Cardiac muscle cell (in vitro differentiated cells and primary cell): Measurements from ENCODE around the gene ZMIZ2. TPM values are rescaled to one million over a fixed set of nuclear protein-coding genes. Genes with fewer than 3 reads are reported as not detected.
"Not testable (repeated sequence)": the region's sequence is repeated elsewhere in the genome, so short reads cannot be mapped to it uniquely, and the experiment has no call there.

Source experiments
- DNase-seq, 2 donors: peaks; one replicate each; pipeline versions ENCODE4 v3.0.0 to v3.0.0-alpha.2; 2010 to 2017; ENCODE audit warnings: low read depth in 1 of 2, low spot score in 1 of 2
- H3K27ac ChIP-seq: fragments of 200-600 bp; sonication (generic); 2 replicates; pipeline ENCODE4 v1.5.1; 2016
- H3K27me3 ChIP-seq: fragments of 200-600 bp; sonication (generic); 2 replicates; pipeline ENCODE4 v1.6.0; 2016; ENCODE audit warnings: control low read depth
- H3K36me3 ChIP-seq: fragments of 200-600 bp; sonication (generic); 2 replicates; pipeline ENCODE4 v1.5.1; 2016; ENCODE audit warnings: control low read depth
- H3K4me1 ChIP-seq: fragments of 200-600 bp; sonication (generic); 2 replicates; pipeline ENCODE4 v1.8.1; 2017; ENCODE audit warnings: low read depth, mild to moderate bottlenecking, mixed run types
- H3K4me3 ChIP-seq: fragments of 200-600 bp; sonication (generic); 2 replicates; pipeline ENCODE4 v1.5.1; 2016; ENCODE audit warnings: mild to moderate bottlenecking
- H3K9me3 ChIP-seq: fragments of 200-600 bp; sonication (generic); 2 replicates; pipeline ENCODE4 v1.5.1; 2017; ENCODE audit warnings: low read depth, mild to moderate bottlenecking, control low read depth
- CTCF ChIP-seq: IDR thresholded peaks from 2 replicates; pipeline ENCODE4 v1.5.1; 2012; ENCODE audit warnings: low read depth, mild to moderate bottlenecking, low read length
- polyA plus RNA-seq: library from polyadenylated mRNA; unstranded; fragments of >200 nt; fragmentation: Nextera tagmentation; extraction: Ambion mirVana; gene quantifications from 2 replicates; pipeline ENCODE4 v1.2.1, GENCODE V29; 2016
- total RNA-seq: library from RNA; depleted of rRNA; stranded (reverse); fragments of >200 nt; gene quantifications from 2 replicates; pipeline ENCODE4 v1.2.3, GENCODE V29; 2016

ZMIZ2 gene
- total and polyA plus RNA-seq, 2 experiments from 2014 or later, result 47.7 to 58.9 TPM

- DNase-seq, result no peak
- H3K9me3 ChIP-seq, result no peaks in the 10 kb centered on the region
- peaks cover 15% of the 10 kb centered on the region for H3K4me1 ChIP-seq
- H3K27me3 ChIP-seq, result no peaks in the 10 kb centered on the region
- peak overlapping the region; percentile 71 for H3K27ac ChIP-seq
- H3K36me3 ChIP-seq, result peaks cover 16% of the 10 kb centered on the region
- no peak overlapping the region for H3K4me3 ChIP-seq
- TF ChIP-seq CTCF, result no peak
Measured at GRCh38 chr7:44712012-44712411, 36.6 kb upstream of the ZMIZ2 start.

- no peak for TF ChIP-seq CTCF
- Histone ChIP-seq H3K4me1 (peaks cover 15% of the 10 kb centered on the region), H3K27ac (peak overlapping the region; percentile 27), H3K27me3 (no peaks in the 10 kb centered on the region), H3K9me3 (no peaks in the 10 kb centered on the region), H3K4me3 (no peak overlapping the region), H3K36me3 (peaks cover 5% of the 10 kb centered on the region)
- DNase-seq, result no peak
Measured at GRCh38 chr7:44713141-44713540, 35.5 kb upstream of the ZMIZ2 start.

- H3K9me3 ChIP-seq, result no peaks in the 10 kb centered on the region
- no peak overlapping the region for H3K27ac ChIP-seq
- no peak for TF ChIP-seq CTCF
- no peaks in the 10 kb centered on the region for H3K27me3 ChIP-seq
- no peaks in the 10 kb centered on the region for H3K36me3 ChIP-seq
- no peak overlapping the region for H3K4me3 ChIP-seq
- peaks cover 15% of the 10 kb centered on the region for H3K4me1 ChIP-seq
- DNase-seq, result no peak
Measured at GRCh38 chr7:44713680-44714335, 34.8 kb upstream of the ZMIZ2 start.

GRCh38 chr7:44716205-44716604 is 32.4 kb upstream of the ZMIZ2 start:
- no peak for TF ChIP-seq CTCF
- H3K9me3 ChIP-seq, result no peaks in the 10 kb centered on the region

GRCh38 chr7:44720301-44720700 is 28.3 kb upstream of the ZMIZ2 start:
- Histone ChIP-seq H3K27me3 (no peaks in the 10 kb centered on the region), H3K36me3 (no peaks in the 10 kb centered on the region), H3K9me3 (no peaks in the 10 kb centered on the region), H3K4me1 (no peaks in the 10 kb centered on the region), H3K27ac (no peak overlapping the region), H3K4me3 (no peak overlapping the region)
- DNase-seq, result no peak
- TF ChIP-seq CTCF, result no peak

More at GRCh38 chr7:44716205-44716604, 32.4 kb upstream of the ZMIZ2 start:
- no peaks in the 10 kb centered on the region for H3K27me3 ChIP-seq
- H3K27ac ChIP-seq, result no peak overlapping the region
- H3K36me3 ChIP-seq, result no peaks in the 10 kb centered on the region
- peaks cover 15% of the 10 kb centered on the region for H3K4me1 ChIP-seq
- H3K4me3 ChIP-seq, result no peak overlapping the region
- no peak for DNase-seq

GRCh38 chr7:44724276-44724675 is 24.4 kb upstream of the ZMIZ2 start:
- Histone ChIP-seq H3K4me1 (no peaks in the 10 kb centered on the region), H3K27ac (no peak overlapping the region), H3K36me3 (no peaks in the 10 kb centered on the region), H3K27me3 (no peaks in the 10 kb centered on the region), H3K4me3 (no peak overlapping the region), H3K9me3 (no peaks in the 10 kb centered on the region)
- DNase-seq, result no peak
- no peak for TF ChIP-seq CTCF

GRCh38 chr7:44726250-44726649 is 22.4 kb upstream of the ZMIZ2 start:
- not testable (repeated sequence) for H3K27me3 ChIP-seq, H3K36me3 ChIP-seq, H3K4me3 ChIP-seq, DNase-seq, H3K9me3 ChIP-seq, H3K27ac ChIP-seq, H3K4me1 ChIP-seq
